Tibial nerve (tissue), 3 donors: Measurements from ENCODE around the gene TBC1D1.

ENCODE experiments used
- POLR2A ChIP-seq, 2 donors: fragments of 450-650 bp; IDR thresholded peaks; one replicate each; pipeline ENCODE4 v1.6.1; 2017; ENCODE audit warnings: antibody characterized with exemption in 2 of 2, mild to moderate bottlenecking in 2 of 2, moderate library complexity in 2 of 2
- TF ChIP-seq, protein P1 (sequence below), 5 experiments: fragments of 200-600 bp in 3 of 5; fragments of 450-650 bp in 2 of 5; sonication (generic) in 3 of 5; IDR thresholded peaks; one replicate each; pipeline ENCODE4 v1.5.1; 2016 to 2019; ENCODE audit warnings: antibody characterized with exemption in 5 of 5, mild to moderate bottlenecking in 3 of 5, moderate library complexity in 2 of 5

DNA sequence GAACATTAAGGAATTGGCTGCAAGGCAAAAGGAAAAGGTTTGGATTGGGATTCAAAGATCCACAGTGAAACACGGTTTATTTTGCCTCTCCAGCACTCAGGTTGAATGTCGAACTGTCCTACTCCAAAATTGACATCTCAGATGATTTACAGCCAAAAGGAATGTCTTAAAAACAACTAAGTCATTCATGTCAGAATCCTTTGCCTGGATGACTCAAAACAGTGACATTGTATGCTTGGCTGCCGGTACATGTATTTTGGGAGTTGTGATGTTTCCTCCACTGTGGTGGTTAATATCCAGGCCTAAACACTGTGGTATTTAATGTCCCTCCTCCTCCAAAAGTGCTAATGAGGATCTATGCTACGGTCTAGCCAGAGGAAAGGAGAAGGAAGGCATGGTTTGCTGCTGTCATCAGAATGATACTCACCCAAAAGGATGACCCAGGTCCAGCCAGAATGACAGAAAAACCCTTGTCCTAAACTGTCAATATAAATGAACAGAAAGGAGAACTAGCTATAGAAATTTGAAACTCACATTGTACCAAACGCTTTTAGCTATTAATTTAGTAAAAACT is 43.5 kb upstream of the TBC1D1 start:
- TF ChIP-seq, protein P1, sequence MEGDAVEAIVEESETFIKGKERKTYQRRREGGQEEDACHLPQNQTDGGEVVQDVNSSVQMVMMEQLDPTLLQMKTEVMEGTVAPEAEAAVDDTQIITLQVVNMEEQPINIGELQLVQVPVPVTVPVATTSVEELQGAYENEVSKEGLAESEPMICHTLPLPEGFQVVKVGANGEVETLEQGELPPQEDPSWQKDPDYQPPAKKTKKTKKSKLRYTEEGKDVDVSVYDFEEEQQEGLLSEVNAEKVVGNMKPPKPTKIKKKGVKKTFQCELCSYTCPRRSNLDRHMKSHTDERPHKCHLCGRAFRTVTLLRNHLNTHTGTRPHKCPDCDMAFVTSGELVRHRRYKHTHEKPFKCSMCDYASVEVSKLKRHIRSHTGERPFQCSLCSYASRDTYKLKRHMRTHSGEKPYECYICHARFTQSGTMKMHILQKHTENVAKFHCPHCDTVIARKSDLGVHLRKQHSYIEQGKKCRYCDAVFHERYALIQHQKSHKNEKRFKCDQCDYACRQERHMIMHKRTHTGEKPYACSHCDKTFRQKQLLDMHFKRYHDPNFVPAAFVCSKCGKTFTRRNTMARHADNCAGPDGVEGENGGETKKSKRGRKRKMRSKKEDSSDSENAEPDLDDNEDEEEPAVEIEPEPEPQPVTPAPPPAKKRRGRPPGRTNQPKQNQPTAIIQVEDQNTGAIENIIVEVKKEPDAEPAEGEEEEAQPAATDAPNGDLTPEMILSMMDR (IDR thresholded peaks at IDR 0.05): no peak
- no peak for TF ChIP-seq POLR2A (IDR thresholded peaks at IDR 0.05)
